Stomach (tissue), 4 donors: Measurements from ENCODE around the gene EYA3.

Experiments used
- CTCF ChIP-seq, 7 experiments: fragments of 450-650 bp in 4 of 7; fragments of 200-600 bp in 3 of 7; sonication (generic) in 3 of 7; IDR thresholded peaks; one replicate each; pipeline ENCODE4 v1.5.1; 2016 to 2019; ENCODE audit warnings: antibody characterized with exemption in 7 of 7, control low read depth in 2 of 7, mild to moderate bottlenecking in 1 of 7
- EP300 ChIP-seq: sonication (generic); formaldehyde crosslinking; IDR thresholded peaks from one replicate; pipeline ENCODE4 v1.6.1; 2017; ENCODE audit warnings: antibody characterized with exemption
- POLR2A ChIP-seq, 4 donors: fragments of 450-650 bp; IDR thresholded peaks; one replicate each; pipeline ENCODE4 v1.6.1; 2016; ENCODE audit warnings: antibody characterized with exemption in 4 of 4, control low read depth in 2 of 4, mild to moderate bottlenecking in 1 of 4, moderate library complexity in 1 of 4
- POLR2AphosphoS5 ChIP-seq, 3 donors: sonication (generic); formaldehyde crosslinking; IDR thresholded peaks; one replicate each; pipeline ENCODE4 v1.6.1; 2016; ENCODE audit warnings: antibody characterized with exemption in 3 of 3

- no peak for TF ChIP-seq CTCF (IDR thresholded peaks at IDR 0.05)
- TF ChIP-seq POLR2A (IDR thresholded peaks at IDR 0.05): no peak
- no peak for TF ChIP-seq POLR2AphosphoS5 (IDR thresholded peaks at IDR 0.05)
- TF ChIP-seq EP300: no peak
These were observed 51.2 kb downstream of the EYA3 start for GRCh38 chr1:28037206-28037605.
